ENCODE measurements around the gene R3HCC1L.
"Not testable (repeated sequence)": the region's sequence is repeated elsewhere in the genome, so short reads cannot be mapped to it uniquely, and the experiment has no call there.

R3HCC1L gene

GRCh38 chr10:98182351-98182915 is 48.0 kb downstream of the R3HCC1L start:
- not testable (repeated sequence) for DNase-seq

GRCh38 chr10:98186681-98187080 is 52.2 kb downstream of the R3HCC1L start:
- no peak for DNase-seq

GRCh38 chr10:98190773-98191172 is 56.3 kb downstream of the R3HCC1L start:
- not testable (repeated sequence) for DNase-seq

- no peak for DNase-seq
Measured at GRCh38 chr10:98193037-98193436, 58.6 kb downstream of the R3HCC1L start.

- DNase-seq = no peak
Measured at GRCh38 chr10:98194633-98195032, 60.2 kb downstream of the R3HCC1L start.

- no peak for DNase-seq
Measured at GRCh38 chr10:98195120-98195519, 60.7 kb downstream of the R3HCC1L start.

GRCh38 chr10:98196985-98197384 is 62.5 kb downstream of the R3HCC1L start:
- no peak for DNase-seq

- DNase-seq = no peak
Measured at GRCh38 chr10:98201760-98202159, 67.3 kb downstream of the R3HCC1L start.

- DNase-seq = no peak
Measured at GRCh38 chr10:98202378-98202777, 67.9 kb downstream of the R3HCC1L start.

- no peak for DNase-seq
Measured at GRCh38 chr10:98205351-98205750, 70.9 kb downstream of the R3HCC1L start.

- DNase-seq = no peak
Measured at GRCh38 chr10:98208925-98209324, 74.5 kb downstream of the R3HCC1L start.

GRCh38 chr10:98209441-98209840 is 75.0 kb downstream of the R3HCC1L start:
- no peak for DNase-seq

GRCh38 chr10:98212196-98212595 is 77.7 kb downstream of the R3HCC1L start:
- DNase-seq = no peak

GRCh38 chr10:98213740-98214139 is 79.3 kb downstream of the R3HCC1L start:
- DNase-seq = no peak

GRCh38 chr10:98215373-98215772 is 80.9 kb downstream of the R3HCC1L start:
- no peak for DNase-seq

- no peak for DNase-seq
Measured at GRCh38 chr10:98217801-98218200, 83.3 kb downstream of the R3HCC1L start.

GRCh38 chr10:98223874-98224273 is 89.4 kb downstream of the R3HCC1L start:
- no peak for DNase-seq

- no peak for DNase-seq
Measured at GRCh38 chr10:98224509-98224908, 90.1 kb downstream of the R3HCC1L start.

- DNase-seq = no peak
Measured at GRCh38 chr10:98224996-98225395, 90.5 kb downstream of the R3HCC1L start.

- no peak for DNase-seq
Measured at GRCh38 chr10:98226508-98227144, 92.2 kb downstream of the R3HCC1L start.

GRCh38 chr10:98227713-98228112 is 93.3 kb downstream of the R3HCC1L start:
- DNase-seq = not testable (repeated sequence)

GRCh38 chr10:98228266-98228665 is 93.8 kb downstream of the R3HCC1L start:
- not testable (repeated sequence) for DNase-seq

GRCh38 chr10:98231417-98231816 is 97.0 kb downstream of the R3HCC1L start:
- DNase-seq = no peak

- DNase-seq = no peak
Measured at GRCh38 chr10:98235846-98236245, 101.4 kb downstream of the R3HCC1L start.

- no peak for DNase-seq
Measured at GRCh38 chr10:98236862-98237261, 102.4 kb downstream of the R3HCC1L start.

All from stimulated activated CD4-positive, alpha-beta T cell treated with anti-CD3 and anti-CD28 coated beads, Interleukin-1b, Interleukin-23, amount 100 ng/mL, for 48 hours (primary cell).